GM12874 (cell line): ENCODE results near the gene MLH3.

Experiments used
- TF ChIP-seq, protein P1 (sequence below): IDR thresholded peaks from 2 replicates; pipeline ENCODE4 v1.5.1; 2011; ENCODE audit warnings: low read depth, mild to moderate bottlenecking, control low read depth, low read length, moderate library complexity; ENCODE audit not compliant: insufficient read depth

Gene MLH3

GRCh38 chr14:74974364-74975058 is 76.8 kb downstream of the MLH3 start:
- TF ChIP-seq, protein P1, sequence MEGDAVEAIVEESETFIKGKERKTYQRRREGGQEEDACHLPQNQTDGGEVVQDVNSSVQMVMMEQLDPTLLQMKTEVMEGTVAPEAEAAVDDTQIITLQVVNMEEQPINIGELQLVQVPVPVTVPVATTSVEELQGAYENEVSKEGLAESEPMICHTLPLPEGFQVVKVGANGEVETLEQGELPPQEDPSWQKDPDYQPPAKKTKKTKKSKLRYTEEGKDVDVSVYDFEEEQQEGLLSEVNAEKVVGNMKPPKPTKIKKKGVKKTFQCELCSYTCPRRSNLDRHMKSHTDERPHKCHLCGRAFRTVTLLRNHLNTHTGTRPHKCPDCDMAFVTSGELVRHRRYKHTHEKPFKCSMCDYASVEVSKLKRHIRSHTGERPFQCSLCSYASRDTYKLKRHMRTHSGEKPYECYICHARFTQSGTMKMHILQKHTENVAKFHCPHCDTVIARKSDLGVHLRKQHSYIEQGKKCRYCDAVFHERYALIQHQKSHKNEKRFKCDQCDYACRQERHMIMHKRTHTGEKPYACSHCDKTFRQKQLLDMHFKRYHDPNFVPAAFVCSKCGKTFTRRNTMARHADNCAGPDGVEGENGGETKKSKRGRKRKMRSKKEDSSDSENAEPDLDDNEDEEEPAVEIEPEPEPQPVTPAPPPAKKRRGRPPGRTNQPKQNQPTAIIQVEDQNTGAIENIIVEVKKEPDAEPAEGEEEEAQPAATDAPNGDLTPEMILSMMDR: no peak

- TF ChIP-seq, protein P1: no peak
These were observed 77.3 kb downstream of the MLH3 start for GRCh38 chr14:74973905-74974363.

GRCh38 chr14:74973003-74973653 is 78.1 kb downstream of the MLH3 start:
- TF ChIP-seq, protein P1: no peak

DNA sequence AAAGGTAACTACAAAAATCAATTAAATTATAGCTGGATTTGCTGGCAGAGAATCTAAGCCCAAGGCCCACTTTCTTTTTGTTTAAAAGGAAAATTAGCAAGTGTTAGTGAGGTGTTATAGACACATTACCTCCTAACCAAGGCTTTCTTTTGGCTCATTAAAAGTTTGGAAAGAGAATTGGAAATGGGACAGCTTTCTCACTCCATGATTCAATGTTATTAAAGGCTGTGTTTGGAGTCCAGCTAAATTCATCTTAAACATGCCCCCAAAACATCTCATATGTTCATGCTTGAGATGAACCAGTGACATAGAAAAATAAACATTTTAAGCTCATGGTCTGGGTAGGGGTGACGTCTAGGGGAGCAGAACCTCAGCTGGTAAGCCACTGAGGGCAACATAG is 82.5 kb downstream of the MLH3 start:
- TF ChIP-seq, protein P1: no peak

GRCh38 chr14:74965486-74966153 is 85.6 kb downstream of the MLH3 start:
- TF ChIP-seq, protein P1: no peak

DNA sequence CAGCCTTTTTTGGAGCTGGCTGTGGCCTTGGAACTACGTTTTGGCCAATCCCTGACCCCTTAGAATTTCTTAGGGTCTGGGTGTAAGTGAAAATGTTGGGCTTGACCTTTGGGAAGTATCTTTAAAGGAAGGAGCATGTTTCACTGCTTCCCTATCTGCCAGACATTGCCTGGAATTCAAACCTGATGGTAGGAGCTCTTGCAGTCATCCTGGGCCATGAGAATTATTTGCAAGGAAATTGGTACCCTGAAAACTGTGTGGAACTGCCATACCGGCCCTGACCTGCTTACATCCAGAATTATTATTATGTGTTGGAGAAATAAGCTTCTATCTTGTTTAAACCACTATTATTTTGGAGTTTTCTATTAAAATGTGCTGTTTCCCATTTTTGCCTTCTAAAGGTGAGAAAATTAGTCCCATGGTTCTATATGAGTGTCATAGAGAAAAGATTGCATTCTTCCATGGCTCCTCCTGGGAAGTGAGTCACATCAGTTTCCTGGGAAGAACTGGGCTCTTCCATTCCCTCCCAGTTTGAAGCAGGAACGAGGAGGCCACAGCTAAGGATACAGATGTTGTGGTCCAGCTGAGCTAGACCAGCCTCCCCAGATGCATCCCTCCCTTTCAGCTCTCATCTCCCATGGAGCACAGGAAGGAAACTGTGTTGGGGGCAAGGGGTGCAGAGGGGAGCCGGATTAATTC is 86.3 kb downstream of the MLH3 start:
- TF ChIP-seq, protein P1: no peak
